ENCODE results near the gene FASN.

Gene FASN

DNA sequence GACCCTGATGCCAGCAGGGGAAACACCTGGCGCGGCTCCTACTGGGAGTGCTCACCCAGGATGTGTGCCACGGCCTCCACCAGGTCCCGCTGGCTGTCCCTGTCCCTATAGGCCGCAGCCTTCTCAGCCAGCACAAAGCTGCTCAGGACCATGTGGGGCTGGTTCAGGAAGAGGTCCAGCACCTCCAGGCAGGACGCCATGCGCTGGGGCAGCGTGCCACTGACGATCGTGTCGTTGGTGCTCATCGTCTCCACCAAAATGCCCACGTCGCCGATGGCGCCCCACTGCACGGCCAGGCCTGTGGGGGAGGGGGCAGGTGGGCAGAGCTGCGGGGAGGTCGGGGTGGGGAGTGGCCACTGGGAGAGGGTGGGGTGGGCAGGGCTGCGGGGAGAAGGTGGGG, 16.5 kb downstream of the FASN start:
- Histone ChIP-seq H2AK5ac (ENCODE audit: low read depth, low read length) (no peak overlapping the region), H4K91ac (ENCODE audit: low read depth, low read length, poor library complexity) (no peak overlapping the region), H3K4me2 (ENCODE audit: insufficient read depth, low read length, poor library complexity, severe bottlenecking) (no peak overlapping the region), H3K4me1 (ENCODE audit: control insufficient read depth in 2 of 2, insufficient read depth in 1 of 2, low read depth in 1 of 2, low read length in 2 of 2) (peaks cover 0 to 3% of the 10 kb centered on the region in 2 donors), H2AFZ (ENCODE audit: low read length) (no peak overlapping the region), H3K27me3 (ENCODE audit: control insufficient read depth in 3 of 3, insufficient read depth in 3 of 3, low read depth in 1 of 3, low read length in 3 of 3) (no peaks in the 10 kb centered on the region), H3K36me3 (replicated peaks in 1 of 2; ENCODE audit: control insufficient read depth in 2 of 2, insufficient read depth in 2 of 2, low read length in 2 of 2) (peaks cover 74 to 89% of the 10 kb centered on the region in 2 donors), H3K14ac (ENCODE audit: low read length) (no peak overlapping the region), H2BK120ac (ENCODE audit: low read depth, low read length) (no peak overlapping the region), H3K4me3 (ENCODE audit: low read length in 2 of 2) (no peak overlapping the region), H2BK5ac (ENCODE audit: low read length) (no peak overlapping the region), H3K4ac (ENCODE audit: low read length) (no peak overlapping the region), H3K79me1 (ENCODE audit: low read depth, low read length) (peaks cover 41% of the 10 kb centered on the region), H3K9ac (ENCODE audit: low read depth, low read length, poor library complexity) (peak overlapping the region; percentile 60), H3K23ac (ENCODE audit: low read depth, low read length, poor library complexity) (peak overlapping the region; percentile 43), H3K18ac (ENCODE audit: low read length) (no peak overlapping the region), H3K9me3 (replicated peaks in 1 of 2; ENCODE audit: control insufficient read depth in 2 of 2, insufficient read depth in 1 of 2, low read depth in 1 of 2, low read length in 2 of 2) (peaks cover 0 to 1% of the 10 kb centered on the region in 2 donors), H2BK15ac (ENCODE audit: low read length) (no peak overlapping the region), H2BK12ac (ENCODE audit: low read length) (no peak overlapping the region), H3K27ac (replicated peaks; ENCODE audit: low read length) (no peak overlapping the region), H4K8ac (ENCODE audit: low read depth, low read length) (no peak overlapping the region)
- no peak for DNase-seq (ENCODE audit: low spot score)
- no CpG with 5 or more reads among the region's 20 CpGs for WGBS, 2 donors (ENCODE audit: extremely low coverage in 2 of 2, insufficient read length in 2 of 2, insufficient replicate concordance in 1 of 2)

DNA sequence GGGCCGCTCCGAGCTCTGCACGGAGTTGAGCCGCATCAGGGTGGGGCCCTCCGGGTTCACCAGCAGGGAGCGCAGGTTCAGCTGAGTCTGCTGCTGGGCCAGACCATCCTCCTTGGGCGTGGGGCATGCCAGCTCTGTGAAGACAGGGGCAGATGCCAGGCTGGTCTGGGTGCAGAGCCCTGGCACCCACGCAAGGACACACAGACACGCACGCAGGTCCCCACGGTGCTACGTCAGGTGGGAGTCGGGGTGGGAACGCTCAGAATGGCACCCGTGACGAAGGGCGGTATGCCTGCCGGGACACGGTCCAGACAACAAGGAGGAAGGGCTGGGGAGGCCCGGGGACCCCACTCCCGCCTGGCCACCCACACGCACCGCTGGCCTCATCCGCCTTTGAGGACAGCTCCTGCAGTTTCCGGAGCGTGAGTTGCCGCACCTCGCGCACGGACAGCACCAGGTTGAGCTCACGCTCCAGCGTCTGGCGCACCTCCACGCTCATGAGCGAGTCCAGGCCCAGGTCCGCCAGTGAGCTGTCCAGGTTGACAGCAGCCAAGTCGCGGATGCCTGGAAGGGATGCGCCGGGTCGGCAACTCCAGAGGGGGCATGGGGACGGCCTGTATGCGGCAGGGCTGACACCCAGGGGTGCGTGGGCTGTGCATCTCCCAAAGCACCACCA, 17.1 kb downstream of the FASN start:
- peak overlapping the region; percentile 6 for H2BK12ac ChIP-seq (ENCODE audit: low read length)
- no peak overlapping the region for H3K4me2 ChIP-seq (ENCODE audit: insufficient read depth, low read length, poor library complexity, severe bottlenecking)
- H3K14ac ChIP-seq (ENCODE audit: low read length): peak overlapping the region; percentile 21
- H2BK120ac ChIP-seq (ENCODE audit: low read depth, low read length): no peak overlapping the region
- no peak overlapping the region for H4K91ac ChIP-seq (ENCODE audit: low read depth, low read length, poor library complexity)
- no CpG with 5 or more reads among the region's 44 CpGs for WGBS, 2 donors (ENCODE audit: extremely low coverage in 2 of 2, insufficient read length in 2 of 2, insufficient replicate concordance in 1 of 2)
- H3K18ac ChIP-seq (ENCODE audit: low read length): no peak overlapping the region
- peak overlapping the region; percentile 50 for H3K9ac ChIP-seq (ENCODE audit: low read depth, low read length, poor library complexity)
- peaks cover 0 to 3% of the 10 kb centered on the region in 2 donors for H3K4me1 ChIP-seq (ENCODE audit: control insufficient read depth in 2 of 2, insufficient read depth in 1 of 2, low read depth in 1 of 2, low read length in 2 of 2)
- no peak overlapping the region for H4K8ac ChIP-seq (ENCODE audit: low read depth, low read length)
- peak overlapping the region; percentile 43 for H3K23ac ChIP-seq (ENCODE audit: low read depth, low read length, poor library complexity)
- H2AK5ac ChIP-seq (ENCODE audit: low read depth, low read length): no peak overlapping the region
- H2BK5ac ChIP-seq (ENCODE audit: low read length): peak overlapping the region; percentile 22
- H3K36me3 ChIP-seq (replicated peaks in 1 of 2; ENCODE audit: control insufficient read depth in 2 of 2, insufficient read depth in 2 of 2, low read length in 2 of 2): peaks cover 68 to 83% of the 10 kb centered on the region in 2 donors
- no peak overlapping the region for H3K27ac ChIP-seq (replicated peaks; ENCODE audit: low read length)
- no peak overlapping the region for H3K4me3 ChIP-seq (ENCODE audit: low read length in 2 of 2)
- H2AFZ ChIP-seq (ENCODE audit: low read length): no peak overlapping the region
- H2BK15ac ChIP-seq (ENCODE audit: low read length): no peak overlapping the region
- DNase-seq (ENCODE audit: low spot score): no peak
- no peaks in the 10 kb centered on the region for H3K27me3 ChIP-seq (ENCODE audit: control insufficient read depth in 3 of 3, insufficient read depth in 3 of 3, low read depth in 1 of 3, low read length in 3 of 3)
- H3K79me1 ChIP-seq (ENCODE audit: low read depth, low read length): peaks cover 35% of the 10 kb centered on the region
- H3K9me3 ChIP-seq (replicated peaks in 1 of 2; ENCODE audit: control insufficient read depth in 2 of 2, insufficient read depth in 1 of 2, low read depth in 1 of 2, low read length in 2 of 2): peaks cover 0 to 1% of the 10 kb centered on the region in 2 donors
- no peak overlapping the region for H3K4ac ChIP-seq (ENCODE audit: low read length)

DNA sequence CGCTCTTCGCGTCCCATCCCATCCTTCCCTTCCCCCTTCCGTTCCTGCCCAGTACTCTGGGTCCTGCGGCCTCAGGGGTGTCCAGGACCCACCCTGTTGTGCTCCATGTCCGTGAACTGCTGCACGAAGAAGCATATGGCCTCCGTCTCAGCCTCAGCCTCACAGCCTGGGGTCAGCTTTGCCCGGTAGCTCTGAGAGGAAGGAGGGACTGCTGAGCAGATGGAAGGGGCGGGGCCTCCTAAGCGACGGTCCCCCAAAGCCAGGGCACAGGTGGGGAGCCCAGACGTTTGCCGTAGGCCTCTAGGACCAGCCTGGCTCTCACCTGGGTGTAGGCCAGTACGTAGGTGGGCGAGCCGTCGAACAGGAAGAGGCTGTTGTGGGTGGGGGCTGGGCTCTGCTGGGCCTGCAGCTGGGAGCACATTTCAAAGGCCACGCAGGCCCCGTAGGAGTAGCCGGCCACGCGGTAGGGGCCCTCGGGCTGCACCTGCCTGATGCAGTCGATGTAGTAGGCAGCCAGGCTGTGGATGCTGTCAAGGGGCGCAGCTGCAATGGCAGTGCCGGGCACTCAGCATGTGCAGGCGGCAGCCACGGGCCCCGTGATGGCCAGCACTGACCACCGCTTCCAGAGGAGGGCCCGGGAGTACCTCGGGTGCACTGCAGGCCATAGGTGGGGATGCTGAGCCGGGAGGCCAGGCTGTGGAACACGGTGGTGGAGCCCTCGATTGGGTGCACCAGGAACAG, 17.8 kb downstream of the FASN start:
- no peaks in the 10 kb centered on the region for H3K27me3 ChIP-seq (ENCODE audit: control insufficient read depth in 3 of 3, insufficient read depth in 3 of 3, low read depth in 1 of 3, low read length in 3 of 3)
- no peak overlapping the region for H3K4me2 ChIP-seq (ENCODE audit: insufficient read depth, low read length, poor library complexity, severe bottlenecking)
- peak overlapping the region; percentile 22 for H2BK5ac ChIP-seq (ENCODE audit: low read length)
- peak overlapping the region; percentile 34 for H3K23ac ChIP-seq (ENCODE audit: low read depth, low read length, poor library complexity)
- peaks cover 33% of the 10 kb centered on the region for H3K79me1 ChIP-seq (ENCODE audit: low read depth, low read length)
- no peak for DNase-seq (ENCODE audit: low spot score)
- no peak overlapping the region for H3K4me3 ChIP-seq (ENCODE audit: low read length in 2 of 2)
- H3K18ac ChIP-seq (ENCODE audit: low read length): peak overlapping the region; percentile 11
- H2AK5ac ChIP-seq (ENCODE audit: low read depth, low read length): no peak overlapping the region
- H3K9ac ChIP-seq (ENCODE audit: low read depth, low read length, poor library complexity): peak overlapping the region; percentile 50
- no peak overlapping the region for H2BK120ac ChIP-seq (ENCODE audit: low read depth, low read length)
- no peak overlapping the region for H2AFZ ChIP-seq (ENCODE audit: low read length)
- no CpG with 5 or more reads among the region's 36 CpGs for WGBS, 2 donors (ENCODE audit: extremely low coverage in 2 of 2, insufficient read length in 2 of 2, insufficient replicate concordance in 1 of 2)
- no peak overlapping the region for H4K8ac ChIP-seq (ENCODE audit: low read depth, low read length)
- peaks cover 0 to 3% of the 10 kb centered on the region in 2 donors for H3K4me1 ChIP-seq (ENCODE audit: control insufficient read depth in 2 of 2, insufficient read depth in 1 of 2, low read depth in 1 of 2, low read length in 2 of 2)
- H4K91ac ChIP-seq (ENCODE audit: low read depth, low read length, poor library complexity): no peak overlapping the region
- H3K27ac ChIP-seq (replicated peaks; ENCODE audit: low read length): no peak overlapping the region
- H2BK12ac ChIP-seq (ENCODE audit: low read length): no peak overlapping the region
- H3K4ac ChIP-seq (ENCODE audit: low read length): no peak overlapping the region
- H3K36me3 ChIP-seq (replicated peaks in 1 of 2; ENCODE audit: control insufficient read depth in 2 of 2, insufficient read depth in 2 of 2, low read length in 2 of 2): peaks cover 61 to 76% of the 10 kb centered on the region in 2 donors
- no peak overlapping the region for H2BK15ac ChIP-seq (ENCODE audit: low read length)
- H3K9me3 ChIP-seq (replicated peaks in 1 of 2; ENCODE audit: control insufficient read depth in 2 of 2, insufficient read depth in 1 of 2, low read depth in 1 of 2, low read length in 2 of 2): peaks cover 0 to 1% of the 10 kb centered on the region in 2 donors
- no peak overlapping the region for H3K14ac ChIP-seq (ENCODE audit: low read length)

DNA sequence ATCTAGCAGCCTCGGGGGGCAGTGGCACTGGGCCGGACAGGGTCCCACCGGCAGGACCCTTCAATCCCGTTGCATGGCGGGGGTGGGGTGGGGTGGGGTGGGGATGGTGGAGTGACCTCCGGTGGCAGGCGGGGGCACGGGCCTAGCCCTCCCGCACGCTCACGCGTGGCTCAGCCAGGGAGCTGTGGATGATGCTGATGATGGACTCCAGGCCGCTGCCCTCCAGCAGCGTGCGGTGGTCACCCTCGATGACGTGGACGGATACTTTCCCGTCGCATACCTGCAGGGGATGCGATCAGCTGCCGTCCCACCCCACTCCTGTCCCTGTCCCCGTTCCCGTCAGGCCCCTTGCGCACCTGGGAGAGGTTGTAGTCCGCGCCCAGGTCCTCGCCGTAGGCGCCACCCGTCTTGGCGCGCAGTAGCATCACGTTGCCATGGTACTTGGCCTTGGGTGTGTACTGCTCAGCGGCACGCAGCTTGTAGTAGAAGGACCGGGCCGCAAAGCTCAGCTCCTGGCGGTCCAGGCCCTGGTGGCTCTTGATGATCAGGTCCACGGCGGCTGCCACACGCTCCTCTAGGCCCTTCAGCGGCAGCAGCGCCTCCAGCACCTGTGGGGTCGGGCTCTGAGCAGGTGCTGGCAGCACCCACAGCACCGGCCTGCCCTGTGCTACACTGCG, 18.9 kb downstream of the FASN start:
- no peak for DNase-seq (ENCODE audit: low spot score)
- no peak overlapping the region for H2AK5ac ChIP-seq (ENCODE audit: low read depth, low read length)
- H3K4ac ChIP-seq (ENCODE audit: low read length): no peak overlapping the region
- no peak overlapping the region for H4K8ac ChIP-seq (ENCODE audit: low read depth, low read length)
- no peak overlapping the region for H2BK5ac ChIP-seq (ENCODE audit: low read length)
- no peak overlapping the region for H3K18ac ChIP-seq (ENCODE audit: low read length)
- no peak overlapping the region for H2BK120ac ChIP-seq (ENCODE audit: low read depth, low read length)
- H2AFZ ChIP-seq (ENCODE audit: low read length): no peak overlapping the region
- no peak overlapping the region for H2BK15ac ChIP-seq (ENCODE audit: low read length)
- H3K23ac ChIP-seq (ENCODE audit: low read depth, low read length, poor library complexity): no peak overlapping the region
- H3K9me3 ChIP-seq (replicated peaks in 1 of 2; ENCODE audit: control insufficient read depth in 2 of 2, insufficient read depth in 1 of 2, low read depth in 1 of 2, low read length in 2 of 2): peaks cover 0 to 1% of the 10 kb centered on the region in 2 donors
- no peaks in the 10 kb centered on the region for H3K27me3 ChIP-seq (ENCODE audit: control insufficient read depth in 3 of 3, insufficient read depth in 3 of 3, low read depth in 1 of 3, low read length in 3 of 3)
- peaks cover 27% of the 10 kb centered on the region for H3K79me1 ChIP-seq (ENCODE audit: low read depth, low read length)
- no peak overlapping the region for H3K14ac ChIP-seq (ENCODE audit: low read length)
- no peak overlapping the region for H3K27ac ChIP-seq (replicated peaks; ENCODE audit: low read length)
- no peak overlapping the region for H3K4me3 ChIP-seq (ENCODE audit: low read length in 2 of 2)
- H3K9ac ChIP-seq (ENCODE audit: low read depth, low read length, poor library complexity): peak overlapping the region; percentile 44
- no peak overlapping the region for H4K91ac ChIP-seq (ENCODE audit: low read depth, low read length, poor library complexity)
- H3K36me3 ChIP-seq (replicated peaks in 1 of 2; ENCODE audit: control insufficient read depth in 2 of 2, insufficient read depth in 2 of 2, low read length in 2 of 2): peaks cover 53 to 65% of the 10 kb centered on the region in 2 donors
- peaks cover 0 to 3% of the 10 kb centered on the region in 2 donors for H3K4me1 ChIP-seq (ENCODE audit: control insufficient read depth in 2 of 2, insufficient read depth in 1 of 2, low read depth in 1 of 2, low read length in 2 of 2)
- H3K4me2 ChIP-seq (ENCODE audit: insufficient read depth, low read length, poor library complexity, severe bottlenecking): no peak overlapping the region
- H2BK12ac ChIP-seq (ENCODE audit: low read length): peak overlapping the region; percentile 22
- no CpG with 5 or more reads among the region's 47 CpGs for WGBS, 2 donors (ENCODE audit: extremely low coverage in 2 of 2, insufficient read length in 2 of 2, insufficient replicate concordance in 1 of 2)

Measured in neuronal stem cell (in vitro differentiated cells).